SK-N-SH (cell line): ENCODE results near the gene TTC39A. TPM values are rescaled to one million over a fixed set of nuclear protein-coding genes. Genes with fewer than 3 reads are reported as not detected.

Experiments used
- CTCF ChIA-PET: fragments of 300-600, 350-600 bp; formaldehyde crosslinking; extraction: SDS; loops from one replicate; lab custom pipeline; 2021; lab: Yijun Ruan, JAX
- POLR2A ChIA-PET: fragments of 350-600 bp; sonication (Branson Sonifier 250); formaldehyde crosslinking; extraction: SDS; loops from one replicate; lab custom pipeline; 2020; ENCODE audit warnings: antibody characterized with exemption, inconsistent platforms; lab: Yijun Ruan, JAX
- DNase-seq: peaks from one replicate; pipeline ENCODE4 v3.0.0; 2012
- H2AFZ ChIP-seq: fragments of 200-600 bp; sonication (generic); 2 replicates; pipeline ENCODE4 v1.8.1; 2016; ENCODE audit warnings: antibody characterized with exemption, mild to moderate bottlenecking, low read depth
- H3F3A ChIP-seq: fragments of 200-600 bp; sonication (generic); replicated peaks from 2 replicates; pipeline ENCODE3; 2016; ENCODE audit warnings: antibody characterized with exemption, mild to moderate bottlenecking; ENCODE audit not compliant: insufficient read depth
- H3K27ac ChIP-seq, 2 experiments: fragments of 200-500 bp in 1 of 2; fragments of 200-600 bp in 1 of 2; sonication (Bioruptor generic) in 1 of 2; sonication (generic), shearing (Covaris generic) in 1 of 2; 2 replicates each; pipeline versions ENCODE4 v1.5.1 to v1.6.1; 2014 to 2016; ENCODE audit warnings: low read depth in 2 of 2, inconsistent platforms in 1 of 2, low read length in 1 of 2, mild to moderate bottlenecking in 1 of 2, mixed read lengths in 1 of 2
- H3K27me3 ChIP-seq: fragments of 200-600 bp; sonication (generic), shearing (Covaris generic); 2 replicates; pipeline ENCODE4 v1.6.1; 2016; ENCODE audit warnings: mixed run types; ENCODE audit not compliant: insufficient read depth
- H3K36me3 ChIP-seq, 2 experiments: fragments of 200-500 bp in 1 of 2; fragments of 200-600 bp in 1 of 2; sonication (Bioruptor generic) in 1 of 2; sonication (generic) in 1 of 2; replicated peaks in 1 of 2; 2 replicates each; pipeline versions ENCODE3 to v1.5.1; 2014 to 2016; ENCODE audit warnings: low read length in 1 of 2, mild to moderate bottlenecking in 1 of 2; ENCODE audit not compliant: insufficient read depth in 2 of 2, control insufficient read depth in 1 of 2
- H3K4me1 ChIP-seq, 2 experiments: fragments of 200-500 bp in 1 of 2; fragments of 200-600 bp in 1 of 2; sonication (Bioruptor generic) in 1 of 2; sonication (generic), shearing (Covaris generic) in 1 of 2; 2 replicates each; pipeline versions ENCODE4 v1.5.1 to v1.6.1; 2014 to 2016; ENCODE audit warnings: low read depth in 1 of 2, low read length in 1 of 2, mixed run types in 1 of 2; ENCODE audit not compliant: insufficient read depth in 2 of 2, control insufficient read depth in 1 of 2
- H3K4me2 ChIP-seq: fragments of 200-600 bp; sonication (generic), shearing (Covaris generic); 2 replicates; pipeline ENCODE4 v1.6.1; 2017; ENCODE audit warnings: mixed run types
- H3K4me3 ChIP-seq, 2 experiments: fragments of 200-500 bp in 1 of 2; fragments of 200-600 bp in 1 of 2; sonication (Bioruptor generic) in 1 of 2; sonication (generic), shearing (Covaris generic) in 1 of 2; 2 replicates each; pipeline versions ENCODE4 v1.5.1 to v1.8.1; 2014 to 2016; ENCODE audit warnings: low read depth in 2 of 2, inconsistent platforms in 1 of 2, low read length in 1 of 2, mild to moderate bottlenecking in 1 of 2, mixed read lengths in 1 of 2, moderate library complexity in 1 of 2
- H3K79me2 ChIP-seq: fragments of 200-600 bp; sonication (generic); 2 replicates; pipeline ENCODE4 v1.8.1; 2017; ENCODE audit warnings: mild to moderate bottlenecking; ENCODE audit not compliant: insufficient read depth
- H3K9ac ChIP-seq: fragments of 200-600 bp; sonication (generic); 2 replicates; pipeline ENCODE4 v1.6.1; 2017; ENCODE audit warnings: mixed run types
- H3K9me2 ChIP-seq: fragments of 200-600 bp; sonication (generic); 2 replicates; pipeline ENCODE4 v1.6.1; 2017; ENCODE audit warnings: mixed run types
- H3K9me3 ChIP-seq: fragments of 200-600 bp; sonication (generic); 2 replicates; pipeline ENCODE4 v1.6.1; 2017; ENCODE audit warnings: mixed run types, mild to moderate bottlenecking, moderate library complexity
- H4K20me1 ChIP-seq: fragments of 200-600 bp; sonication (generic); 2 replicates; pipeline ENCODE4 v1.6.1; 2017; ENCODE audit warnings: mild to moderate bottlenecking, mixed run types; ENCODE audit not compliant: insufficient read depth
- EP300 ChIP-seq, 2 experiments: IDR thresholded peaks; 2 replicates each; pipeline versions ENCODE4 v1.4.0 to v1.6.1; 2012; ENCODE audit warnings: borderline replicate concordance in 1 of 2, low read depth in 1 of 2, low read length in 1 of 2
- FOXM1 ChIP-seq: IDR thresholded peaks from 2 replicates; pipeline ENCODE4 v1.4.0; 2012; ENCODE audit warnings: low read depth, mild to moderate bottlenecking
- MXI1 ChIP-seq: IDR thresholded peaks from 2 replicates; pipeline ENCODE4 v1.6.1; 2012; ENCODE audit warnings: mild to moderate bottlenecking, low read depth, low read length, improper control_type of control experiment
- NFIC ChIP-seq: IDR thresholded peaks from 2 replicates; pipeline ENCODE4 v1.4.0; 2012; ENCODE audit warnings: borderline replicate concordance
- NRF1 ChIP-seq: IDR thresholded peaks from 2 replicates; pipeline ENCODE4 v1.6.1; 2012; ENCODE audit warnings: low read depth, mild to moderate bottlenecking, low read length
- RCOR1 ChIP-seq: fragments of 150-350 bp; IDR thresholded peaks from 2 replicates; pipeline ENCODE4 v1.6.1; 2017; ENCODE audit warnings: antibody characterized with exemption, low read length
- SIN3A ChIP-seq: IDR thresholded peaks from 2 replicates; pipeline ENCODE4 v1.6.1; 2012; ENCODE audit warnings: low read depth, mild to moderate bottlenecking, low read length, moderate library complexity, borderline replicate concordance
- WGBS: methylation state at CpG from one replicate; pipeline ENCODE4 v1.1.6; 2017; ENCODE audit warnings: low lambda C conversion rate; 5-methylcytosine and 5-hydroxymethylcytosine counted together
- polyA plus RNA-seq, 3 experiments: library from polyadenylated mRNA; depleted of rRNA; stranded (reverse); fragments of >200 nt; gene quantifications; 2 replicates each; pipeline ENCODE4 v1.2.3, GENCODE V29; 2012
- TF ChIP-seq, protein P1 (sequence below): fragments of 150-350 bp; IDR thresholded peaks from 2 replicates; pipeline ENCODE4 v1.6.1; 2016; ENCODE audit warnings: mild to moderate bottlenecking, low read depth, low read length
- TF ChIP-seq, protein P2 (sequence below): IDR thresholded peaks from 2 replicates; pipeline ENCODE4 v1.4.0; 2012; ENCODE audit warnings: low read depth, borderline replicate concordance
- TF ChIP-seq, protein P3 (sequence below): IDR thresholded peaks from 2 replicates; pipeline ENCODE4 v1.6.1; 2012; ENCODE audit warnings: mild to moderate bottlenecking, low read depth, low read length, moderate library complexity

TTC39A gene
- polyA plus RNA-seq, 1 of the 3 experiments (the other 2 are of a cell fraction), result 0.97 TPM

- no peak for TF ChIP-seq SIN3A
- TF ChIP-seq, protein P1, sequence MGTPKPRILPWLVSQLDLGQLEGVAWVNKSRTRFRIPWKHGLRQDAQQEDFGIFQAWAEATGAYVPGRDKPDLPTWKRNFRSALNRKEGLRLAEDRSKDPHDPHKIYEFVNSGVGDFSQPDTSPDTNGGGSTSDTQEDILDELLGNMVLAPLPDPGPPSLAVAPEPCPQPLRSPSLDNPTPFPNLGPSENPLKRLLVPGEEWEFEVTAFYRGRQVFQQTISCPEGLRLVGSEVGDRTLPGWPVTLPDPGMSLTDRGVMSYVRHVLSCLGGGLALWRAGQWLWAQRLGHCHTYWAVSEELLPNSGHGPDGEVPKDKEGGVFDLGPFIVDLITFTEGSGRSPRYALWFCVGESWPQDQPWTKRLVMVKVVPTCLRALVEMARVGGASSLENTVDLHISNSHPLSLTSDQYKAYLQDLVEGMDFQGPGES, result no peak
- no peak for TF ChIP-seq FOXM1
- TF ChIP-seq, protein P2, sequence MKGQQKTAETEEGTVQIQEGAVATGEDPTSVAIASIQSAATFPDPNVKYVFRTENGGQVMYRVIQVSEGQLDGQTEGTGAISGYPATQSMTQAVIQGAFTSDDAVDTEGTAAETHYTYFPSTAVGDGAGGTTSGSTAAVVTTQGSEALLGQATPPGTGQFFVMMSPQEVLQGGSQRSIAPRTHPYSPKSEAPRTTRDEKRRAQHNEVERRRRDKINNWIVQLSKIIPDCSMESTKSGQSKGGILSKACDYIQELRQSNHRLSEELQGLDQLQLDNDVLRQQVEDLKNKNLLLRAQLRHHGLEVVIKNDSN, result no peak
- no peak for TF ChIP-seq NRF1
- TF ChIP-seq, protein P3, sequence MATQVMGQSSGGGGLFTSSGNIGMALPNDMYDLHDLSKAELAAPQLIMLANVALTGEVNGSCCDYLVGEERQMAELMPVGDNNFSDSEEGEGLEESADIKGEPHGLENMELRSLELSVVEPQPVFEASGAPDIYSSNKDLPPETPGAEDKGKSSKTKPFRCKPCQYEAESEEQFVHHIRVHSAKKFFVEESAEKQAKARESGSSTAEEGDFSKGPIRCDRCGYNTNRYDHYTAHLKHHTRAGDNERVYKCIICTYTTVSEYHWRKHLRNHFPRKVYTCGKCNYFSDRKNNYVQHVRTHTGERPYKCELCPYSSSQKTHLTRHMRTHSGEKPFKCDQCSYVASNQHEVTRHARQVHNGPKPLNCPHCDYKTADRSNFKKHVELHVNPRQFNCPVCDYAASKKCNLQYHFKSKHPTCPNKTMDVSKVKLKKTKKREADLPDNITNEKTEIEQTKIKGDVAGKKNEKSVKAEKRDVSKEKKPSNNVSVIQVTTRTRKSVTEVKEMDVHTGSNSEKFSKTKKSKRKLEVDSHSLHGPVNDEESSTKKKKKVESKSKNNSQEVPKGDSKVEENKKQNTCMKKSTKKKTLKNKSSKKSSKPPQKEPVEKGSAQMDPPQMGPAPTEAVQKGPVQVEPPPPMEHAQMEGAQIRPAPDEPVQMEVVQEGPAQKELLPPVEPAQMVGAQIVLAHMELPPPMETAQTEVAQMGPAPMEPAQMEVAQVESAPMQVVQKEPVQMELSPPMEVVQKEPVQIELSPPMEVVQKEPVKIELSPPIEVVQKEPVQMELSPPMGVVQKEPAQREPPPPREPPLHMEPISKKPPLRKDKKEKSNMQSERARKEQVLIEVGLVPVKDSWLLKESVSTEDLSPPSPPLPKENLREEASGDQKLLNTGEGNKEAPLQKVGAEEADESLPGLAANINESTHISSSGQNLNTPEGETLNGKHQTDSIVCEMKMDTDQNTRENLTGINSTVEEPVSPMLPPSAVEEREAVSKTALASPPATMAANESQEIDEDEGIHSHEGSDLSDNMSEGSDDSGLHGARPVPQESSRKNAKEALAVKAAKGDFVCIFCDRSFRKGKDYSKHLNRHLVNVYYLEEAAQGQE, result no peak
- no peak for TF ChIP-seq MXI1
- no peak for TF ChIP-seq EP300 (IDR thresholded peaks at IDR 0.05; ENCODE audit: borderline replicate concordance in 1 of 2, low read depth in 1 of 2, low read length in 1 of 2)
- no peak for TF ChIP-seq RCOR1
- no peak for TF ChIP-seq NFIC
- no peaks in the 10 kb centered on the region for H3K36me3 ChIP-seq
- CTCF ChIA-PET, result interaction anchor here (0.8 to 1.3 kb wide), 2 partner anchors 14 to 18 kb away, joined by 3 read pairs; no protein-coding TSS in a partner anchor
- H3F3A ChIP-seq, result peaks cover 8% of the 10 kb centered on the region
- H3K4me1 ChIP-seq, result peaks cover 0 to 11% of the 10 kb centered on the region in 2 experiments; a peak in 1 of 4 replicates
- POLR2A ChIA-PET, result no interaction called here
- no peaks in the 10 kb centered on the region for H3K27me3 ChIP-seq
- H3K9ac ChIP-seq, result no peak overlapping the region
- no peaks in the 10 kb centered on the region for H3K9me3 ChIP-seq
- no peaks in the 10 kb centered on the region for H3K9me2 ChIP-seq
- H2AFZ ChIP-seq, result no peak overlapping the region
- H3K4me2 ChIP-seq, result no peak overlapping the region
- H3K27ac ChIP-seq, result no peak overlapping the region
- H3K4me3 ChIP-seq, result no peak overlapping the region
- H4K20me1 ChIP-seq, result no peaks in the 10 kb centered on the region
- H3K79me2 ChIP-seq, result no peaks in the 10 kb centered on the region
- WGBS, result 96% methylated on average over 3 of the region's 15 CpGs
- no peak for DNase-seq
These were observed 14.9 kb upstream of the TTC39A start for GRCh38 chr1:51345300-51345687.
